ENCODE results near the gene C21orf91. TPM values are rescaled to one million over a fixed set of nuclear protein-coding genes. Genes with fewer than 3 reads are reported as not detected.
"Not testable (repeated sequence)": the region's sequence is repeated elsewhere in the genome, so short reads cannot be mapped to it uniquely, and the experiment has no call there.

The C21orf91 gene
- total RNA-seq, 4 donors from 2014 or later = 4.0 to 8.5 (median 5.6) TPM

GRCh38 chr21:17775431-17776126 lies 43.6 kb downstream of the C21orf91 start:
- no peak for DNase-seq
- intact Hi-C loops (cut with DNase I; ENCODE audit: low total_unique reads) = no loop called here
- Histone ChIP-seq H3K27ac (no peak overlapping the region), H3K27me3 (no peaks in the 10 kb centered on the region), H3K36me3 (no peaks in the 10 kb centered on the region), H3K4me3 (no peak overlapping the region), H3K9me3 (no peaks in the 10 kb centered on the region), H3K4me1 (no peaks in the 10 kb centered on the region)
- no peak for ATAC-seq
- in situ Hi-C loops (cut with MboI; ENCODE audit: low sequenced_read_pairs in 4 of 4) = no loop called here
- no peak for TF ChIP-seq POLR2A (IDR thresholded peaks at IDR 0.05)
- no peak for TF ChIP-seq CTCF (IDR thresholded peaks at IDR 0.05 in 4 of 5, conservative IDR thresholded peaks at IDR 0.05 in 1 of 5)

GRCh38 chr21:17775021-17775420 lies 44.1 kb downstream of the C21orf91 start:
- DNase-seq; H3K4me1 ChIP-seq; H3K36me3 ChIP-seq; H3K9me3 ChIP-seq; intact Hi-C loops (cut with DNase I; ENCODE audit: low total_unique reads); ATAC-seq; H3K27me3 ChIP-seq; in situ Hi-C loops (cut with MboI; ENCODE audit: low sequenced_read_pairs in 4 of 4); H3K27ac ChIP-seq; H3K4me3 ChIP-seq: not testable (repeated sequence)

GRCh38 chr21:17769447-17769845 lies 49.7 kb downstream of the C21orf91 start:
- no peak for ATAC-seq
- TF ChIP-seq POLR2A (IDR thresholded peaks at IDR 0.05) (no peak), CTCF (IDR thresholded peaks at IDR 0.05 in 4 of 5, conservative IDR thresholded peaks at IDR 0.05 in 1 of 5) (no peak)
- H3K27ac ChIP-seq = no peak overlapping the region

GRCh38 chr21:17768840-17769446 lies 50.2 kb downstream of the C21orf91 start:
- ATAC-seq (no peak), DNase-seq (no peak)
- Histone ChIP-seq H3K27ac (no peak overlapping the region), H3K36me3 (no peaks in the 10 kb centered on the region), H3K4me1 (no peaks in the 10 kb centered on the region), H3K4me3 (no peak overlapping the region), H3K9me3 (no peaks in the 10 kb centered on the region), H3K27me3 (no peaks in the 10 kb centered on the region)
- no peak for TF ChIP-seq CTCF (IDR thresholded peaks at IDR 0.05 in 4 of 5, conservative IDR thresholded peaks at IDR 0.05 in 1 of 5)
- no peak for TF ChIP-seq POLR2A (IDR thresholded peaks at IDR 0.05)
- in situ Hi-C loops (cut with MboI; ENCODE audit: low sequenced_read_pairs in 4 of 4) = no loop called here
- intact Hi-C loops (cut with DNase I; ENCODE audit: low total_unique reads) = no loop called here

More at GRCh38 chr21:17769447-17769845, 49.7 kb downstream of the C21orf91 start:
- Histone ChIP-seq H3K27me3 (no peaks in the 10 kb centered on the region), H3K36me3 (no peaks in the 10 kb centered on the region), H3K4me1 (no peaks in the 10 kb centered on the region), H3K4me3 (no peak overlapping the region), H3K9me3 (no peaks in the 10 kb centered on the region)
- DNase-seq = no peak
- in situ Hi-C loops (cut with MboI; ENCODE audit: low sequenced_read_pairs in 4 of 4) = no loop called here
- intact Hi-C loops (cut with DNase I; ENCODE audit: low total_unique reads) = no loop called here

DNA sequence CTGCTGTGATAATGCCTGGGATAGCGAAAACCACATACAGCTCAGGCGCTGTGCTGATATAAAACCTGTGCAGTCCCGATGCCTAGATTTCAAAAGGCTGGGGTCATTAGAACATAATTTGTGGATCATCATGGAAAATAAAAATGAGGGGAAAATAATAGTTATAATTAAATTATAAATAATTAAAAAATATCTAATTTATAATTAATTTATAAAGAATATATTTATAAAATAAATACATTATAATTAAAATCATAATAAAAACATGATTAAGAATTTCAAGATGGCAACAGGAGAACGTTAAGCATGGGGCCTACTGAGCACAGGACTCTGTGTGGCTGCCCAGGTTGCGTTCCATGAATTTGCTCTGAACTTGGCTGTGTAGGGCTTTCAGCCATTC lies 53.9 kb downstream of the C21orf91 start:
- H3K4me1 ChIP-seq = no peaks in the 10 kb centered on the region
- DNase-seq = no peak
- H3K27me3 ChIP-seq = no peaks in the 10 kb centered on the region
- no peak for ATAC-seq
- no peak for TF ChIP-seq CTCF (IDR thresholded peaks at IDR 0.05 in 4 of 5, conservative IDR thresholded peaks at IDR 0.05 in 1 of 5)
- TF ChIP-seq POLR2A (IDR thresholded peaks at IDR 0.05) = no peak
- in situ Hi-C loops (cut with MboI; ENCODE audit: low sequenced_read_pairs in 4 of 4) (no loop called here), intact Hi-C loops (cut with DNase I; ENCODE audit: low total_unique reads) (no loop called here)
- H3K9me3 ChIP-seq = no peaks in the 10 kb centered on the region
- H3K27ac ChIP-seq = no peak overlapping the region
- no peak overlapping the region for H3K4me3 ChIP-seq
- H3K36me3 ChIP-seq = no peaks in the 10 kb centered on the region
